ENCODE results near the gene CNGA3.

- TF ChIP-seq, protein P1, sequence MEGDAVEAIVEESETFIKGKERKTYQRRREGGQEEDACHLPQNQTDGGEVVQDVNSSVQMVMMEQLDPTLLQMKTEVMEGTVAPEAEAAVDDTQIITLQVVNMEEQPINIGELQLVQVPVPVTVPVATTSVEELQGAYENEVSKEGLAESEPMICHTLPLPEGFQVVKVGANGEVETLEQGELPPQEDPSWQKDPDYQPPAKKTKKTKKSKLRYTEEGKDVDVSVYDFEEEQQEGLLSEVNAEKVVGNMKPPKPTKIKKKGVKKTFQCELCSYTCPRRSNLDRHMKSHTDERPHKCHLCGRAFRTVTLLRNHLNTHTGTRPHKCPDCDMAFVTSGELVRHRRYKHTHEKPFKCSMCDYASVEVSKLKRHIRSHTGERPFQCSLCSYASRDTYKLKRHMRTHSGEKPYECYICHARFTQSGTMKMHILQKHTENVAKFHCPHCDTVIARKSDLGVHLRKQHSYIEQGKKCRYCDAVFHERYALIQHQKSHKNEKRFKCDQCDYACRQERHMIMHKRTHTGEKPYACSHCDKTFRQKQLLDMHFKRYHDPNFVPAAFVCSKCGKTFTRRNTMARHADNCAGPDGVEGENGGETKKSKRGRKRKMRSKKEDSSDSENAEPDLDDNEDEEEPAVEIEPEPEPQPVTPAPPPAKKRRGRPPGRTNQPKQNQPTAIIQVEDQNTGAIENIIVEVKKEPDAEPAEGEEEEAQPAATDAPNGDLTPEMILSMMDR (IDR thresholded peaks at IDR 0.05 in 4 of 5, conservative IDR thresholded peaks at IDR 0.05 in 1 of 5): no peak
- no peak for TF ChIP-seq POLR2A (IDR thresholded peaks at IDR 0.05)
Observed at GRCh38 chr2:98311771-98312545, 34.3 kb upstream of the CNGA3 start.

Measured in gastrocnemius medialis (tissue), 4 donors.